Cerebellar cortex (tissue), 1 donor: ENCODE data around the gene TEX53.

Source experiments
- DNase-seq: peaks from one replicate; pipeline ENCODE4 v3.0.0-alpha.2; 2015; ENCODE audit warnings: low spot score

TEX53 gene

GRCh38 chr9:114657705-114658104, at the start of gene TEX53:
TEX53 (minus strand) TSS chr9:114657805; CDS start chr9:114657774, 31 bp downstream.
- no peak for DNase-seq

- DNase-seq = no peak
These were observed 49.1 kb upstream of the TEX53 start for GRCh38 chr9:114706711-114707110.

- DNase-seq = no peak
These were observed 44.4 kb upstream of the TEX53 start for GRCh38 chr9:114701988-114702387.

- DNase-seq = no peak
These were observed 40.3 kb upstream of the TEX53 start for GRCh38 chr9:114697951-114698351.

- no peak for DNase-seq
These were observed 39.4 kb upstream of the TEX53 start for GRCh38 chr9:114696814-114697544.

- no peak for DNase-seq
These were observed 38.3 kb upstream of the TEX53 start for GRCh38 chr9:114695948-114696347.

- DNase-seq = no peak
These were observed 37.2 kb upstream of the TEX53 start for GRCh38 chr9:114694719-114695269.

GRCh38 chr9:114694146-114694545, 36.5 kb upstream of the TEX53 start:
- DNase-seq = no peak

GRCh38 chr9:114693248-114693855, 35.7 kb upstream of the TEX53 start:
- DNase-seq = no peak

- no peak for DNase-seq
These were observed 34.3 kb upstream of the TEX53 start for GRCh38 chr9:114691956-114692295.

- no peak for DNase-seq
These were observed 33.7 kb upstream of the TEX53 start for GRCh38 chr9:114691046-114691955.

- no peak for DNase-seq
These were observed 32.7 kb upstream of the TEX53 start for GRCh38 chr9:114690308-114690707.

GRCh38 chr9:114689813-114690212, 32.2 kb upstream of the TEX53 start:
- no peak for DNase-seq

- DNase-seq = no peak
These were observed 31.5 kb upstream of the TEX53 start for GRCh38 chr9:114688909-114689610.

GRCh38 chr9:114688379-114688778, 30.8 kb upstream of the TEX53 start:
- DNase-seq = no peak

- no peak for DNase-seq
These were observed 29.4 kb upstream of the TEX53 start for GRCh38 chr9:114687034-114687433.

GRCh38 chr9:114685951-114686350, 28.3 kb upstream of the TEX53 start:
- DNase-seq = no peak

- DNase-seq = no peak
These were observed 26.4 kb upstream of the TEX53 start for GRCh38 chr9:114684036-114684435.

- DNase-seq = no peak
These were observed 25.2 kb upstream of the TEX53 start for GRCh38 chr9:114682846-114683245.

- peak; percentile 54 for DNase-seq
These were observed 24.2 kb upstream of the TEX53 start, which contains the start of gene TEX48 for GRCh38 chr9:114681594-114682332. TEX48 (minus strand) TSS chr9:114682192; CDS start chr9:114671723, 10,469 bp downstream.
